Activated CD8-positive, alpha-beta memory T cell treated with anti-CD3 and anti-CD28 coated beads, Interleukin-2, amount 10 ng/mL, durations not matched to agents 7 days and 5 days (primary cell): Measurements from ENCODE around the gene ISCU. TPM values are rescaled to one million over a fixed set of nuclear protein-coding genes. Genes with fewer than 3 reads are reported as not detected.

Source experiments
- ATAC-seq: fragments of 150-1000 bp; cut with Tn5 transposase; one replicate; pipeline ENCODE4 v1.10.0; 2021; ENCODE audit warnings: moderate library complexity
- CTCF ChIA-PET: fragments of 350-600 bp; sonication (Branson Sonifier 250); formaldehyde crosslinking; loops from one replicate; lab custom pipeline; 2021; ENCODE audit warnings: antibody characterized with exemption; lab: Charles Lee
- DNase-seq: peaks from one replicate; pipeline ENCODE4 v3.0.0-alpha.2; 2020
- H3K27ac Mint-ChIP-seq: one replicate; pipeline ENCODE4 v1.8.0; 2021; ENCODE audit warnings: mild to moderate bottlenecking, mixed read lengths
- H3K27me3 Mint-ChIP-seq: one replicate; pipeline ENCODE4 v1.8.0; 2021; ENCODE audit warnings: mixed read lengths
- H3K36me3 Mint-ChIP-seq: one replicate; pipeline ENCODE4 v1.8.0; 2021; ENCODE audit warnings: mild to moderate bottlenecking, mixed read lengths
- H3K4me1 Mint-ChIP-seq: one replicate; pipeline ENCODE4 v1.8.0; 2021; ENCODE audit warnings: mixed read lengths
- H3K4me3 Mint-ChIP-seq: one replicate; pipeline ENCODE4 v1.8.0; 2021; ENCODE audit warnings: mild to moderate bottlenecking, moderate library complexity, mixed read lengths
- H3K9me3 Mint-ChIP-seq: one replicate; pipeline ENCODE4 v1.8.0; 2022; ENCODE audit warnings: low read depth, mixed read lengths
- total RNA-seq, 2 experiments: library from RNA; stranded (reverse); gene quantifications; one replicate each; pipeline ENCODE4 v1.2.3, GENCODE V29; 2021

Gene ISCU
- total RNA-seq, 2 experiments from 2014 or later: 64.2 to 86.9 TPM

DNA sequence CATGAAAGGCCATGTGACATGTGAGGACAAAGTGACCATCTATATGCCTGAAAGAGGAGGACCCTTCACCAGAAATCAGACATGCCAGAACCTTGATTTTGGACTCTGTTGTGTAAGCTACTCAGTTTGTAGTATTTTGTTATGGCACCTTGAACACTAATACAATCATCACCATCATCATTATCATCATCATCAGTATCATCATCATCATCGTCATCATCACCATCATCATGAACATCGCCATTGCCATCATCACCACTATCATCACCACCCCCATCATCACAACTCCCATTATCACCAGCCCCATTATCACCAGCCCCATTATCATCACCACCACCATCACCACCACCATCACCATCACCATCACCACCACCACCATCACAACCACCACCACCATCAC, 15.9 kb downstream of the ISCU start:
- ATAC-seq: no peak
- CTCF ChIA-PET: interaction anchor here (1.2 to 3.4 kb wide), 3 partner anchors 9 to 225 kb away, joined by 3 to 22 read pairs (median 3); no protein-coding TSS in a partner anchor
- H3K27ac Mint-ChIP-seq: peak overlapping the region; percentile 42
- H3K36me3 Mint-ChIP-seq: peaks cover 3% of the 10 kb centered on the region
- H3K27me3 Mint-ChIP-seq: peaks cover 3% of the 10 kb centered on the region
- peaks cover 21% of the 10 kb centered on the region for H3K4me1 Mint-ChIP-seq
- no peak overlapping the region for H3K4me3 Mint-ChIP-seq
- DNase-seq: no peak
- peaks cover 12% of the 10 kb centered on the region for H3K9me3 Mint-ChIP-seq

DNA sequence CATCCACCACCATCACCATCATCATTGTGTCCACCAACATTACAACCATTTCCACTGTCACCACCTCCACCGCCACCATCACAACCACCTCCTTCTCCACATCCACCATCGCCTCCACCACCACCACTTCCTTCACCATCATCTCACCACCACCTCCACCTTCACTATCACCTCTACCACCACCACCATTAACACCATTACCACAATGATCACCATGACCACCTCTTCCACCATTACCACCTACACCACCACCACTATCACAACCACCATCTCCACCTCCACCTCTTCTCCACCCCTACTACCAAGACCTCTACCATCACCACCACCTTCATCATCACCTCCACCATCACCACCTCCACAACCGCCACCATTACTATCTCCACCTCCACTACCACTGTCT, 16.4 kb downstream of the ISCU start:
- Mint-ChIP-seq H3K4me3 (peak overlapping the region; percentile 12), H3K36me3 (peaks cover 3% of the 10 kb centered on the region), H3K27me3 (peaks cover 3% of the 10 kb centered on the region), H3K4me1 (peaks cover 17% of the 10 kb centered on the region), H3K27ac (peak overlapping the region; percentile 74), H3K9me3 (peaks cover 12% of the 10 kb centered on the region)
- ATAC-seq (no peak), DNase-seq (no peak)
- CTCF ChIA-PET: no interaction called here

DNA sequence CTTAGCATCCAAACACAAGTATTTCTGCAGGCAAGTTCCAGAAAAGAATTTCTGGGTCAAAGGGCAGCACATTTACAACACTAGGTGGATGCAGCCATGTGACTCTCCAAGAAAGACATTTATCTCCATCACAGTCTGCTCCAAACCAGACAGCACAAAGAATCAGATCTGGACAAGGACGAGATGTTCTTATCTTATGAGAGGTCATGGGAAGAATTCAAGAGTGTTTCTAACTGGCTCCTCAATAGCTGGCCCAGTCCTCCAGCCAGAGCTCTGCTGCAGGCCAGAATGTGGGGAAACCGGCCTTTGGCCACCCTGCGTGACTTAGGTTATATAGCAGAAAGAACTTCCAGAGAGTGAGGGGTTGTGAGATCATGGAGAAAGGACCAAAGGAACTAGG, 18.1 kb downstream of the ISCU start:
- Mint-ChIP-seq H3K27ac (no peak overlapping the region), H3K36me3 (peaks cover 3% of the 10 kb centered on the region), H3K9me3 (peaks cover 12% of the 10 kb centered on the region), H3K4me3 (no peak overlapping the region), H3K4me1 (peaks cover 4% of the 10 kb centered on the region), H3K27me3 (peaks cover 5% of the 10 kb centered on the region)
- CTCF ChIA-PET: no interaction called here
- DNase-seq (no peak), ATAC-seq (no peak)

DNA sequence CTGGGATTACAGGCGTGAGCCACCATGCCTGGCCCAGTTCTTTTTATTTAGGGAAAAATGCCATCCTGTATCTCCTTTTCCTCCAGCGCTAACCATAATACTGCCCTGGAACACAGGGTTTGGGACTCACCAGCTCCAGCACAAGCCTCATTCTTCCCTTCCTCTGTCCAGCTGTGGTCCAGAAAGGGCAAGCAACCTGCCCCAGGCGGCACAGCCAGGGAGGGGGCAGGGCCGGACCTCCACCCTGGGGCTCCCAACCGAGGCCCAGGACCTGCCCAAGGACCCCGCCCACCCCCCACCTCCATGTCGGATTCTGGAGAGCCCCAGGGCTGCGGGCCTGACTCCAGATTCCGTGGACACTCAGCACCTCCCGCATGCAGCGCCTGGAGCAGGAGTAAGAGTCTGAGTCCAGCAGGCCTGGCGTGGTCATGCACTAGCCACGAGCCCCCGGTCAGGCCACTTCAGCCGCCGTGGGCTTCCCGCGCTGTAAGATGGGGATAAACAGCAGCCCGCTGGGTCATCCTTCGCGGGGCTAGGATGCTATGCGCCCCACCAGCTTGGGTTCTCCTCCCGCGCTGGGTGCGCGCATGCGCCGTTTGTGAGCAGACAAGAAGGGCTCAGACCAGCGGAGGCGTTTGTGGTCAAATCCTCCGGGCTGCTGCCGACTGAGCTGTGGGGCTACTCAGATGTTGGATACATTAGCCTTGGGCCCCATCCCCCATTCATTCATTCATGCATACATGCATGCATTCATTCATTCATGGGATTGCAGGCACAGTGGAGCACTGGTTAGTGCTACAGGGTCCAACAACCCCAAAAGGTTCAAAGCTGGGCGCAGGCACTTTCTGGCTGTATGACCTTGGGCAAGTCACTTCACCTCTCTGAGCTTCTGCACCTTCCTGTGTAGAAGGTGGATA, 19.2 kb downstream of the ISCU start:
- Mint-ChIP-seq H3K36me3 (peaks cover 3% of the 10 kb centered on the region), H3K27ac (no peak overlapping the region), H3K4me1 (no peaks in the 10 kb centered on the region), H3K27me3 (peaks cover 5% of the 10 kb centered on the region), H3K4me3 (no peak overlapping the region), H3K9me3 (peaks cover 12% of the 10 kb centered on the region)
- no peak for ATAC-seq
- CTCF ChIA-PET: interaction anchor here (1.0 to 1.3 kb wide), 2 partner anchors 17 to 36 kb away, joined by 3 read pairs; no protein-coding TSS in a partner anchor
- DNase-seq: no peak

DNA sequence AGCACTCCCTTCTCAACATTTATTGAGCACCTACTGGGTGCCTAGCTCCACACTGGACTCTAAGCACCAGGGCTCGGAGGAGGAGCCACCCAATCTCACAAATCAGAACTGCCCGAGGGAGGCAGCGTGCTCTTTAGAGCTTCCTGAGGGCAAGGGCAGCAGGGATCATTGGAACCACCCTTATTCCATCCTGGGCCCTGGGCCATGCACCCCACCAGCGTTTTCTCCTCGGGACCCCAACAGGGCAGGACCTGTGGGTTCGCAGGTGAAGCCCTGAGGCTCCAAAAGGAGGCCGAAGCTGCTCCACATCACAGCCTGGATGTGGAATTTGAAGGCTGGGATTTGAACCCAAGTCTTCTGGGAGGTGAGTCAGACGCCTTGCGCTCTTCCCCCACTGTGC, 20.1 kb downstream of the ISCU start:
- Mint-ChIP-seq H3K36me3 (peaks cover 3% of the 10 kb centered on the region), H3K27ac (no peak overlapping the region), H3K9me3 (peaks cover 11% of the 10 kb centered on the region), H3K4me1 (no peaks in the 10 kb centered on the region), H3K4me3 (no peak overlapping the region), H3K27me3 (peaks cover 5% of the 10 kb centered on the region)
- CTCF ChIA-PET: interaction anchor here (1.0 to 1.3 kb wide), 2 partner anchors 18 to 35 kb away, joined by 3 read pairs; no protein-coding TSS in a partner anchor
- DNase-seq (no peak), ATAC-seq (no peak)

DNA sequence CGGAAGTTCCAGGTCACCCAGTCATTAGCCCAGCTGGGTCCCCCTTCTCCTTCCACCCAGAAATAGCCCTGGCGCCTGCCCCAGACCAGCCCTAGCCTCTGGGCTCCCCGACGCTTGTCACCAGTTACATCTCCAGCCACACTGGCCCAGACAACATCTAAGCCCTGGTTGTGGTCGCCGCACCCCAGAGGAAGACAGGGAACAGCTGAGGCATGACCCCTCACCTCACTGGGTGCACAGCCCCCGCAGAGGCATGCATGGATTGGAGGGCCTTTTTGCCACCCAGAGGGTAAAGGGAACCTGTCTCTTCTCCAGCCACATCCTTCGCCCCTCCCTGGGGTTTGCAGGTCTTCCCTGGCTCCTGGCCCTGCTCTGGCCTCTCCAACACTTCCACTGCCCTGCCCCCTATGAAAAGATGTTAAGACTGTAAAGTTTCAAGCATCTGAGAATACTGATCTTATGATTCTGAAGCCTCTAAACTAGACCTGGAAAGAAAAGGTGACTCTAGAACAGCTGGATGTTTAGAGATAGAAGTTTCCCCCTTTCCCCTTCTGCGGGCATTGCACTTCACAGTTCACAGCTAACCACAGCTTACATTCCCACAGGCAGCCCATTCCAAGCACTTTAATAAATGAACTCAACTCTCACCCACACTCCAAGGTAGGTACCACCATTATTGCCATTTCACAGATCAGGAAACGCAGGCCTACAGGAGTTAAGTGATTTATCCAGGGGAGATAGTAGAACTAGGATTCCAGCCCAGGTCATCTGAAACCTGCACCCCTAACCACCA, 20.8 kb downstream of the ISCU start:
- no peak overlapping the region for H3K4me3 Mint-ChIP-seq
- no peak overlapping the region for H3K27ac Mint-ChIP-seq
- CTCF ChIA-PET: interaction anchor here (1.3 to 1.6 kb wide), 2 partner anchors 34 kb away, joined by 3 to 5 read pairs; no protein-coding TSS in a partner anchor
- ATAC-seq: no peak
- no peak for DNase-seq
- peaks cover 5% of the 10 kb centered on the region for H3K27me3 Mint-ChIP-seq
- H3K36me3 Mint-ChIP-seq: peaks cover 3% of the 10 kb centered on the region
- no peaks in the 10 kb centered on the region for H3K4me1 Mint-ChIP-seq
- H3K9me3 Mint-ChIP-seq: peaks cover 9% of the 10 kb centered on the region

DNA sequence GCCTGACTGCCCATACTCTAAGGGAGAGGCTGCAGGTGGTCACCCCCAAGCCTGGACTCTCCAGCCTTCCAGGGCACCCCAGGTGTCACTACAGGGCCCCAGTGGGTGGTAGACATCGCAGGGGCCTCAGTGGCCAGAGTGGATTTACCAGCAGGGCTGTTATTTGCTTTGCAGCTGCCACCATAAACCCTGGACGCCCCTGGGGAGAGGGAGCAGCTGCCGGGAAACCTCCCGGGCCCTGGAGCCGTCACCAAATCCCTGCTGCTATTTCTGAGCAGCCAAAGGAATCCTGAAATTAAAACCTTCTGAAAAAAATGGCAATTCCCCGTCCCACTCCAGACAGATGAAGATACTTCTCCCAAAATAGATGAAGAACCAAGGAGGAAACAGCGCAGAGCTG, 21.6 kb downstream of the ISCU start:
- no peaks in the 10 kb centered on the region for H3K4me1 Mint-ChIP-seq
- peaks cover 5% of the 10 kb centered on the region for H3K27me3 Mint-ChIP-seq
- no peak for ATAC-seq
- no peak overlapping the region for H3K4me3 Mint-ChIP-seq
- no peak for DNase-seq
- H3K27ac Mint-ChIP-seq: no peak overlapping the region
- peaks cover 1% of the 10 kb centered on the region for H3K9me3 Mint-ChIP-seq
- CTCF ChIA-PET: interaction anchor here (1.6 kb wide), 1 partner anchor 34 kb away, joined by 5 read pairs; no protein-coding TSS in a partner anchor
- H3K36me3 Mint-ChIP-seq: peaks cover 1% of the 10 kb centered on the region

DNA sequence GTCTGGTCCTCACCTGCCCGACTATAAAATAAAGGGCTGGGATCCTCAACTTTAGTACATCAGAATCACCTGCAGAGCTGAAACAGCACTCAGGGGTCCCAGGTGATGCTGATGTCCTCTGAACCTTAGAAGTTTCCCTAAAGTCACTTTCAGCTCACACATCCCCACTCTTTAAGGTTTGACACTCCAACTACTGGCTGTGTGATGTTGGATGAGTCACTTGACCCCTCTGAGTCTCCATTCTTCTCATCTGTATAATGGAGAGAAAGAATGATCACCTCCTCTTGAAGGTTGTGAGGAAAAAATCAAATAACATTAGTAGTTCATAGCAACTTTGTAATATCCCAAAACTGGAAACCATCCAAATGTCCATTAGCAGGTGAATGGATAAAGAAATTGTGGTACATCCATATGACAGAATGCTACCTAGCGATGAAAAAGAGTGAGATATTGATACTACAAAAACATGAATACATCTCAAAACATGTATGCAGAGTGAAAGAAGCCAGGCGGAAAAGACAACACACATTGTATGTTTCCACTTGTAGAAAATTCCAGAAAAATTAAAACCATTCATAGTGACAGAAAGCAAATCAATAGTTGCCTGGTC, 22.2 kb downstream of the ISCU start:
- Mint-ChIP-seq H3K36me3 (no peaks in the 10 kb centered on the region), H3K4me1 (no peaks in the 10 kb centered on the region), H3K27me3 (peaks cover 5% of the 10 kb centered on the region), H3K9me3 (no peaks in the 10 kb centered on the region), H3K4me3 (no peak overlapping the region), H3K27ac (no peak overlapping the region)
- CTCF ChIA-PET: interaction anchor here (1.6 kb wide), 1 partner anchor 33 kb away, joined by 5 read pairs; no protein-coding TSS in a partner anchor
- no peak for ATAC-seq
- no peak for DNase-seq

DNA sequence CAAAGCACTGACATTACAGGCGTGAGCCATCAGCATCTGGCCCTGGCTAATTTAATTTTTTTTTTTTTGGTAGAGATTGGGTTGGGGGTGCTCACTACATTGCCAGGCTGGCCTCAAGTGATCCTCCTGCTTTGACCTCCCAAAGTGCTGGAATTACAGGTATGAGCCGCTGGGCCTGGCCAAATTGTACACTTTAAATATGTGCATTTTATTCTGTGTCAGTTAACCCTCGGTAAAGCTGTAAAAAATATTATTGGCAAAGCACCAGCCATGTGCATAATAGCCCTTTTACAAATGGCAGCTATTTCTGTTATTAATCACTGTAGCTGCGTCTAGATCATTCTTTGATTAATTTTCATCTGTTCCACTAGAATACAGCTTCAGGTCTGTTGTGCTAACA, 23.5 kb downstream of the ISCU start:
- Mint-ChIP-seq H3K27me3 (peaks cover 5% of the 10 kb centered on the region), H3K4me1 (no peaks in the 10 kb centered on the region), H3K4me3 (no peak overlapping the region), H3K27ac (no peak overlapping the region), H3K9me3 (no peaks in the 10 kb centered on the region), H3K36me3 (no peaks in the 10 kb centered on the region)
- DNase-seq: no peak
- CTCF ChIA-PET: no interaction called here
- ATAC-seq: no peak

DNA sequence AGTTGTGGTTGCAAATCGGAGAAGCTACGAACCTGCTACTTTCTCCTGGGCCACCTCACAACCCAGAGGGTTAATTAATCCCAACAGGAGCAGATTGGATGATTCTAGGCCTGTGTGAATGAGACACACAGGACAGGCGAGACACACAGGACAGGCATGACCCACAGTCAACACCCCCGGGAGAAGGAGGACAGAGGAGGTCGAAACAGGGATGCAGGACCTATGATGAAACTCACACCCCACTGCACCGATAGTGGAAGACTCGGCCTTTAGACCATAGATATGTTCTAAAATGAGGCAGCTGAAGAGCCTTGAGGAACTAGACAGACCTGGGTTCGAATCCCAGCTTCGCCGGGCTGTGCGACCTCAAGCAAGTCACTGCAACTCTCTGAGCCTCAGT, 23.9 kb downstream of the ISCU start:
- Mint-ChIP-seq H3K27me3 (peaks cover 5% of the 10 kb centered on the region), H3K9me3 (no peaks in the 10 kb centered on the region), H3K27ac (no peak overlapping the region), H3K4me1 (no peaks in the 10 kb centered on the region), H3K4me3 (no peak overlapping the region), H3K36me3 (no peaks in the 10 kb centered on the region)
- ATAC-seq (no peak), DNase-seq (no peak)
- CTCF ChIA-PET: no interaction called here

DNA sequence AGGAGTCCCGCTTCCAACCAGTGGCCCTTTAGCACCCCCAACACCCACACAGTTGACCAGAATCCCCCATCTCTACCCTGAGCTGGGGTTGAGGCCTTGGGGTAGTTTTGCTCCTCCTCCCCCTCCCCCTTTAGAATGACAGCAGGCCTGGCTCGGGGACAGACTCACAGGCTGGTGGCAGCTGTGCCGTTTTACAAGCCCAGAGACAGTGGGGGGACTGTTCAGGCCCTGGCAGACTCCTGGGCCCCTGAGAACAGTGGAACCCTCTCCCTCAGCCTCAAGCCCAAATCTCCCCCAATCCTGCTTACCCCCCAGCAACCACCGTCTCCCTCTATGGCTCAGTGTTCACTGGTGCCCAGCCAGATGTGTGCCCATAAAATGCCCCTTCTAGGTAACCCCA, 25.4 kb downstream of the ISCU start:
- CTCF ChIA-PET: no interaction called here
- no peak overlapping the region for H3K27ac Mint-ChIP-seq
- no peaks in the 10 kb centered on the region for H3K9me3 Mint-ChIP-seq
- no peak for DNase-seq
- no peak overlapping the region for H3K4me3 Mint-ChIP-seq
- no peaks in the 10 kb centered on the region for H3K36me3 Mint-ChIP-seq
- ATAC-seq: no peak
- peaks cover 5% of the 10 kb centered on the region for H3K27me3 Mint-ChIP-seq
- no peaks in the 10 kb centered on the region for H3K4me1 Mint-ChIP-seq

DNA sequence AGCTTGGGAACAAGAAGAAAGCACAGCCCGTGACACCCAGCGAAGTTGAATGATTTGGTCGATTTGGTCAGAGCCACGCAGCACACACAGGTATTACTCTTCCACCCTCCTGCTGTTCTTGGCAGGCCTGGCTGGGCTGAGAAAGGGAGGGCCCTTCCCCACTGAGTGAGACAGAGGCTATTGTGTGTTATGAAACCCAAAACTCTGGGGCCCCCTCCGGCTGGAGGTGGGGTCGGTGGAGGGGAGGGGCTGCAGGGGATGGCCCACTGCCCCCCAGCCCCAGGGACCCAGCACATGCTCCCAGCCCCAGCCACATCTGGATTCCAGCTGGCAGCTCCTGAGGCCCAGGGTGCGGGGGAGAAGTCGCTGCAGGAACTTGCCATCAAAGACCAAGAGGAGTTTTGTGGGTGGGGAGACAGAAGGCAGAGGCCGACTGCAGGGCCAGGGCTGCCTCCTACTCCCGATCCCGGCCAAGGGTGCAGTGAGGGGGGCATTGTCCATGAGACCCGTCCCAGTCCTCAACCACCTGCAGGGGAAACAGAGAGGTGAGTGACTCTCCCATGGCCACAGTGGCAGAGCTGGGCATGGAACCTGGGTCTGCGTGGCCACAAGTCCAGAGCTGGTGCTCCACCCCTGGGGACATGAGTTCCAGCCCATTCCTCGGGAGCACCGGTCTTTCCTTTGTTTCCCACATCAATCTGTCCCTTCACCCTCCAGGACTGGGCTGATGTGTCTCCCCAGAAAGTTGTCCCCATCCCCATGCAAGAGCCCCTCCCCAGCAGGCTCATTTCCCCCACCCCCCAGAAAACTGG, 26.8 kb downstream of the ISCU start:
- H3K27ac Mint-ChIP-seq: no peak overlapping the region
- no peak overlapping the region for H3K4me3 Mint-ChIP-seq
- no peaks in the 10 kb centered on the region for H3K36me3 Mint-ChIP-seq
- no peak for DNase-seq
- no peaks in the 10 kb centered on the region for H3K4me1 Mint-ChIP-seq
- H3K9me3 Mint-ChIP-seq: no peaks in the 10 kb centered on the region
- CTCF ChIA-PET: no interaction called here
- peaks cover 5% of the 10 kb centered on the region for H3K27me3 Mint-ChIP-seq
- no peak for ATAC-seq
